WERI-Rb-1 (cell line): ENCODE data around the gene CLIC3.

Experiments used
- DNase-seq: peaks from one replicate; pipeline ENCODE4 v3.0.0-alpha.2; 2020
- H3K27ac ChIP-seq: fragments of 250-450 bp; sonication (Bioruptor Pico); 2 replicates; pipeline ENCODE4 v1.5.1; 2020; ENCODE audit warnings: mild to moderate bottlenecking, moderate library complexity
- H3K27me3 ChIP-seq: fragments of 250-450 bp; sonication (Bioruptor Pico); 2 replicates; pipeline ENCODE4 v1.5.1; 2021; ENCODE audit warnings: mild to moderate bottlenecking, low read depth, moderate library complexity; ENCODE audit not compliant: insufficient read depth, severe bottlenecking
- H3K36me3 ChIP-seq: fragments of 250-450 bp; sonication (Bioruptor Pico); 2 replicates; pipeline ENCODE4 v1.5.1; 2020; ENCODE audit warnings: mild to moderate bottlenecking, moderate library complexity
- H3K4me3 ChIP-seq: 2 replicates; pipeline ENCODE4 v1.5.1; 2011; ENCODE audit warnings: low read depth, mild to moderate bottlenecking, control low read depth, low read length
- H3K9me3 ChIP-seq: fragments of 250-450 bp; sonication (Bioruptor Pico); 2 replicates; pipeline ENCODE4 v1.5.1; 2021; ENCODE audit warnings: mild to moderate bottlenecking, moderate library complexity; ENCODE audit not compliant: severe bottlenecking
- CTCF ChIP-seq: IDR thresholded peaks from 2 replicates; pipeline ENCODE4 v1.5.1; 2011; ENCODE audit warnings: low read depth, mild to moderate bottlenecking, control low read depth, inconsistent platforms, low read length

Gene CLIC3

GRCh38 chr9:136996361-136997292 is at the start of gene CLIC3:
CLIC3 (minus strand) TSS chr9:136996568; CDS start chr9:136996543, 25 bp downstream.
- TF ChIP-seq CTCF, result no peak
- H3K27ac ChIP-seq, result peak within 1 kb of the TSS; percentile 3
- H3K4me3 ChIP-seq, result peak within 1 kb of the TSS; percentile 37
- H3K36me3 ChIP-seq, result peaks cover 20% of the 10 kb centered on the region
- no peaks in the 10 kb centered on the region for H3K27me3 ChIP-seq
- H3K9me3 ChIP-seq, result no peaks in the 10 kb centered on the region
- DNase-seq, result peak; percentile 73

GRCh38 chr9:137045294-137046087 is 49.1 kb upstream of the CLIC3 start:
- Histone ChIP-seq H3K27ac (peak overlapping the region; percentile 73), H3K27me3 (peaks cover 9% of the 10 kb centered on the region), H3K36me3 (peaks cover 10% of the 10 kb centered on the region), H3K9me3 (no peaks in the 10 kb centered on the region), H3K4me3 (peak overlapping the region; percentile 68)
- TF ChIP-seq CTCF, result no peak
- peak; percentile 63 for DNase-seq

- H3K36me3 ChIP-seq, result peaks cover 15% of the 10 kb centered on the region
- no peak for TF ChIP-seq CTCF
- H3K9me3 ChIP-seq, result no peaks in the 10 kb centered on the region
- H3K4me3 ChIP-seq, result peak overlapping the region; percentile 68
- H3K27me3 ChIP-seq, result peaks cover 9% of the 10 kb centered on the region
- H3K27ac ChIP-seq, result peak overlapping the region; percentile 73
- no peak for DNase-seq
Measured at GRCh38 chr9:137044502-137045177, 48.3 kb upstream of the CLIC3 start.

GRCh38 chr9:137044037-137044436 is 47.7 kb upstream of the CLIC3 start:
- TF ChIP-seq CTCF, result no peak
- H3K4me3 ChIP-seq, result no peak overlapping the region

GRCh38 chr9:137042751-137043727 is 46.7 kb upstream of the CLIC3 start:
- peak; percentile 33 for DNase-seq
- Histone ChIP-seq H3K27ac (no peak overlapping the region), H3K27me3 (no peaks in the 10 kb centered on the region), H3K9me3 (no peaks in the 10 kb centered on the region), H3K4me3 (no peak overlapping the region), H3K36me3 (peaks cover 30% of the 10 kb centered on the region)
- no peak for TF ChIP-seq CTCF

More at GRCh38 chr9:137044037-137044436, 47.7 kb upstream of the CLIC3 start:
- Histone ChIP-seq H3K27ac (no peak overlapping the region), H3K36me3 (peaks cover 20% of the 10 kb centered on the region), H3K9me3 (no peaks in the 10 kb centered on the region), H3K27me3 (peaks cover 3% of the 10 kb centered on the region)
- DNase-seq, result no peak
